Type B pancreatic cell (in vitro differentiated cells): Measurements from ENCODE around the gene PYROXD2. TPM values are rescaled to one million over a fixed set of nuclear protein-coding genes. Genes with fewer than 3 reads are reported as not detected.

Experiments used
- DNase-seq: peaks from one replicate; pipeline ENCODE4 v3.0.0; 2021; ENCODE audit warnings: mixed read lengths; ENCODE audit not compliant: unreplicated experiment; ENCODE audit errors: extremely low spot score
- H3K27ac Mint-ChIP-seq: 2 replicates; pipeline ENCODE4 v1.8.0; 2021; ENCODE audit warnings: mild to moderate bottlenecking, mixed read lengths
- H3K27me3 Mint-ChIP-seq: 2 replicates; pipeline ENCODE4 v1.8.0; 2021; ENCODE audit warnings: mixed read lengths
- H3K36me3 Mint-ChIP-seq: 2 replicates; pipeline ENCODE4 v1.8.0; 2021; ENCODE audit warnings: mixed read lengths
- H3K4me1 Mint-ChIP-seq: one replicate; pipeline ENCODE4 v1.8.0; 2021; ENCODE audit warnings: mixed read lengths; ENCODE audit not compliant: unreplicated experiment
- H3K4me3 Mint-ChIP-seq: 2 replicates; pipeline ENCODE4 v1.8.0; 2021; ENCODE audit warnings: mild to moderate bottlenecking, mixed read lengths
- H3K9me3 Mint-ChIP-seq: 2 replicates; pipeline ENCODE4 v1.8.0; 2021; ENCODE audit warnings: mixed read lengths
- total RNA-seq: library from RNA; stranded (reverse); gene quantifications from 2 replicates; pipeline ENCODE4 v1.2.1, GENCODE V29; 2021; ENCODE audit warnings: low replicate concordance
- TF ChIP-seq, protein P1 (sequence below): fragments of 200-600 bp; sonication (generic); conservative IDR thresholded peaks from 2 replicates; pipeline ENCODE4 v1.5.0; 2021; ENCODE audit warnings: antibody characterized with exemption, mild to moderate bottlenecking

The PYROXD2 gene
- total RNA-seq, 1 donor from 2014 or later = 14.9 TPM

DNA sequence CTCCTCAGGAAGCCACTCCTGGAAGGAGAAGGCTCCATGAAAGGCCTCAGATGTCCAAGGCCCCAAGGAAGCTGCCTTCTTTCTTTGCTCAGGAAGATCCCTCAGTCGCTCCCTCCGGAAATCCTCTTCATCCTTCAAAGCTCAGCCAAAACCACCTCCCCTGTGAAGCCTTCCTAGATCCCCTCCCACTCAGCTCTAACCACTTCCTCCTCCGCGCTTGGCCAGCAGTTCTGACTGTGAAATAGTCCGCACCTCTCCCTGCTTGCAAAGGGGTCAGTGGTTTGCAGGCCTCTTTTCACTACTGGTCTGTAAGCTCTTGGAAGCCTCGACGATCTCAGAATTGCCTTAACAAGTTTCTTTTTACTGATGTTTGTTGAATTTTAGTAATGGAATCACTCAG, 23.9 kb downstream of the PYROXD2 start:
- no peak for DNase-seq
- H3K4me3 Mint-ChIP-seq = no peak overlapping the region
- H3K9me3 Mint-ChIP-seq = no peaks in the 10 kb centered on the region
- H3K27ac Mint-ChIP-seq = no peak overlapping the region
- H3K4me1 Mint-ChIP-seq = peaks cover 4% of the 10 kb centered on the region
- H3K36me3 Mint-ChIP-seq = no peaks in the 10 kb centered on the region
- no peaks in the 10 kb centered on the region for H3K27me3 Mint-ChIP-seq
- TF ChIP-seq, protein P1, sequence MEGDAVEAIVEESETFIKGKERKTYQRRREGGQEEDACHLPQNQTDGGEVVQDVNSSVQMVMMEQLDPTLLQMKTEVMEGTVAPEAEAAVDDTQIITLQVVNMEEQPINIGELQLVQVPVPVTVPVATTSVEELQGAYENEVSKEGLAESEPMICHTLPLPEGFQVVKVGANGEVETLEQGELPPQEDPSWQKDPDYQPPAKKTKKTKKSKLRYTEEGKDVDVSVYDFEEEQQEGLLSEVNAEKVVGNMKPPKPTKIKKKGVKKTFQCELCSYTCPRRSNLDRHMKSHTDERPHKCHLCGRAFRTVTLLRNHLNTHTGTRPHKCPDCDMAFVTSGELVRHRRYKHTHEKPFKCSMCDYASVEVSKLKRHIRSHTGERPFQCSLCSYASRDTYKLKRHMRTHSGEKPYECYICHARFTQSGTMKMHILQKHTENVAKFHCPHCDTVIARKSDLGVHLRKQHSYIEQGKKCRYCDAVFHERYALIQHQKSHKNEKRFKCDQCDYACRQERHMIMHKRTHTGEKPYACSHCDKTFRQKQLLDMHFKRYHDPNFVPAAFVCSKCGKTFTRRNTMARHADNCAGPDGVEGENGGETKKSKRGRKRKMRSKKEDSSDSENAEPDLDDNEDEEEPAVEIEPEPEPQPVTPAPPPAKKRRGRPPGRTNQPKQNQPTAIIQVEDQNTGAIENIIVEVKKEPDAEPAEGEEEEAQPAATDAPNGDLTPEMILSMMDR = no peak

DNA sequence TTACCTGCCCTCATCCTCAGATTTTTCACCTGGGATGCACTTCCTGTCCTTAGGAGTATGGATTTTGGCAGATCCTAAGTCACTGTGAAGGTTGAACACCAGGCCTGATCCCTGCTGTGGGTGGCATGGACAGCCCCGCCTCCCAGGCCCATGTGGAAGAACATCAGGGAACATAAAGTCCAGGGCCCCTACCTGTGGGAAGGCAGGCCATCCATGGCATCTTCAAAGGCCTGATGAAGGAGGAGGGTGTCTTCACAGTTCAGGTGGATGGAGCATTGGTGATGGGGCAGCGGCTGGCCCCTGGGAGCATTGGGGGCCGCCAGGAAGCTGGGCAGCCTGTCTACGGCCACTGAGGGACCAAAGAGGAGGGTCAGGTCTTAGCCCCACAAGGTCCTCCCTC, 24.6 kb downstream of the PYROXD2 start:
- H3K4me3 Mint-ChIP-seq = no peak overlapping the region
- no peaks in the 10 kb centered on the region for H3K36me3 Mint-ChIP-seq
- no peak for DNase-seq
- peaks cover 4% of the 10 kb centered on the region for H3K4me1 Mint-ChIP-seq
- TF ChIP-seq, protein P1 = no peak
- H3K27ac Mint-ChIP-seq = no peak overlapping the region
- no peaks in the 10 kb centered on the region for H3K9me3 Mint-ChIP-seq
- no peaks in the 10 kb centered on the region for H3K27me3 Mint-ChIP-seq

DNA sequence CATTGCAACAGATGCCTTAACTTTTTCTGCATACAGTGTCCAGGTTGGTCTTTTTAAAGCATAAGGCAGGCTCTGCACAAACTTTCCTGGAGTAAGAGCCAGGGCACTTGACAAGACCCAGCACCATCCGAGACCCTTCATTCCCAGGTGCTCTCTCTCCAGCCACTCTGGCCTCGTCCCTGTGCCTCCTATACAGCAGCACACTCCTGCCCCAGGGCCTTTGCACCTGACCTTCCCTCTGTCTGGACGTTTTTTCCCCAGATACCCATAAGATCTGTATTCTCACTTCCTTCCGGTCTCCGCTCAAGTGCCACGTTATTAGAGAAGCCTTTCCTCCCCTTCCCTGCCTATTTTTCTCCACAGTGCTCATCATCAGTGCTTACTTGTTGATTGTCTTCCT, 25.6 kb downstream of the PYROXD2 start:
- Mint-ChIP-seq H3K27me3 (no peaks in the 10 kb centered on the region), H3K36me3 (no peaks in the 10 kb centered on the region), H3K4me3 (no peak overlapping the region), H3K9me3 (no peaks in the 10 kb centered on the region), H3K4me1 (peaks cover 1% of the 10 kb centered on the region), H3K27ac (no peak overlapping the region)
- TF ChIP-seq, protein P1 = no peak
- no peak for DNase-seq

DNA sequence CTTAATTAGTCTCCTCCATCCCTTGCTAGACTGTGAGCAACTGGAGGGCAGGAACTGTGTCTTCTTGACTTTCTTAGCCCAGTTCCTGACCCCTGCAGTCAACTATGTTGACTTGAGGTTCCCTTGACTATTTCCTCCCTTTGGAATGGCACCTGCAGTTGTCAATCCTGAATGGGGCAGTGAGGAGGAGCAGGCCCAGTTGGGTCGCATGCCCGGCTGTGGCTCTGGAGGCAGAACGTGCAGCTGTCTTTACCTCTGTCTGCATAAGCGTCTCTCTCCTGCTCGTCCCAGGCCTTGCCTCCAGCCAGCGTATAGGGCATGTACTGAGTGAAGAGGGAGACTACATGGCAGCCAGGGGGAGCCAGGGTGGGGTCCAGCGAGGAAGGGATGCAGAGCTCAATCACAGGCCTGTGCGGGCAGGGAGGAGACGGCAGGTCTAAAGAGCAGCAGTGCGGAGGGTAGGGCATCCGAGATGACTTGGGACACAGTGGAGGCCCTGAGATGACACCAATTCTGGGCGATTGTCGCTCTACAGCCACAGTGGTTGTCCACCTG, 26.8 kb downstream of the PYROXD2 start:
- DNase-seq = no peak
- Mint-ChIP-seq H3K4me1 (no peaks in the 10 kb centered on the region), H3K27ac (no peak overlapping the region)

DNA sequence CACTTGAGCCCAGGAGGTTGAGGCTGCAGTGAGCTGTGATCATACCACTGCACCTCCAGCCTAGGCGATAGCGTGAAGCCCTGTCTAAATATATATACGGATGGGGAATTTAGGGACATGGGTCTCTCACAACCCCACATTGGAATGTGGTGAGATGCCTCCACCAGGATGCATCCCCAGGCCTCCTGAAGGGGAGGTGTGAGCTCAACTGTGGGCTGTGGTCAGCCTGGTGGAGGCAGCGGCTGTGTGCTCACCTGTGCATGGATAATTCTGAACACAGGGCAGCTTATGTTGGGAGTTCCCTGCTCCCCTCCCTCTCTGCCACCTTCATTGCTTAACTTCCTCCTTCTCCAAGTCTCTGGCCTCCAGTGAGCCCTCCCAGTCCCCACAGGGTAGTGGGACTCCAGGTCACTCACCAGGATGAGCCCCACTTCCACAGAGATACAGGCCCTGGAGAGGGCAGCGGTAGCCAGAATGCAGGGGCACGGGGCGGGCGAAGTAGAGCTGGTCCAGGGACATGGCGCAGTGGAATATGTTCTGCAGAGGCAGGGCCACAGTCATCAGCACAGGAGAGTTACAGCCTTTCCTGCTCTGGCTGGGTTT, 30.4 kb downstream of the PYROXD2 start:
- Mint-ChIP-seq H3K27ac (no peak overlapping the region), H3K4me3 (no peak overlapping the region), H3K36me3 (peaks cover 8% of the 10 kb centered on the region), H3K27me3 (no peaks in the 10 kb centered on the region), H3K9me3 (no peaks in the 10 kb centered on the region), H3K4me1 (peaks cover 9% of the 10 kb centered on the region)
- TF ChIP-seq, protein P1 = no peak
- DNase-seq = no peak

More for the DNA sequence above, 26.8 kb downstream of the PYROXD2 start:
- Mint-ChIP-seq H3K9me3 (no peaks in the 10 kb centered on the region), H3K4me3 (no peak overlapping the region), H3K36me3 (peaks cover 2% of the 10 kb centered on the region), H3K27me3 (no peaks in the 10 kb centered on the region)
- TF ChIP-seq, protein P1 = no peak
